Measurements from ENCODE around the gene LRWD1.

- TF ChIP-seq CTCF (IDR thresholded peaks at IDR 0.05), result no peak
- TF ChIP-seq EP300 (IDR thresholded peaks at IDR 0.05), result no peak
Observed at GRCh38 chr7:102449136-102449535, 15.6 kb upstream of the LRWD1 start.

Data from stomach (tissue), 4 donors.